Measurements from ENCODE around the gene TPO.
"Not testable (repeated sequence)": the region's sequence is repeated elsewhere in the genome, so short reads cannot be mapped to it uniquely, and the experiment has no call there.

Gene TPO

DNA sequence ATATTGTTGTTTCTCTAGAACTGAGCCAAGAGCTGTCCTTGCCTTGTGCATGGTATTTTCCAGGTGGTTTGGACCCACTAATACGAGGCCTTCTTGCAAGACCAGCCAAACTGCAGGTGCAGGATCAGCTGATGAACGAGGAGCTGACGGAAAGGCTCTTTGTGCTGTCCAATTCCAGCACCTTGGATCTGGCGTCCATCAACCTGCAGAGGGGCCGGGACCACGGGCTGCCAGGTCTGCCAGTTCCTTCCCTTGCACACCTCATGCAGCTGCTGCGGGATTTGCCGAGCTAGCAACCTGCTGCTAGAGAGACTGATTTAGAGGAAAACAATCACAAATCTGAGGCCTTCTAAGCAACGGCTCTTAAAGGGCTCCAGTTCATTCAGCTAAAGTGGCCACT, 74.5 kb downstream of the TPO start:
- DNase-seq: no peak

DNA sequence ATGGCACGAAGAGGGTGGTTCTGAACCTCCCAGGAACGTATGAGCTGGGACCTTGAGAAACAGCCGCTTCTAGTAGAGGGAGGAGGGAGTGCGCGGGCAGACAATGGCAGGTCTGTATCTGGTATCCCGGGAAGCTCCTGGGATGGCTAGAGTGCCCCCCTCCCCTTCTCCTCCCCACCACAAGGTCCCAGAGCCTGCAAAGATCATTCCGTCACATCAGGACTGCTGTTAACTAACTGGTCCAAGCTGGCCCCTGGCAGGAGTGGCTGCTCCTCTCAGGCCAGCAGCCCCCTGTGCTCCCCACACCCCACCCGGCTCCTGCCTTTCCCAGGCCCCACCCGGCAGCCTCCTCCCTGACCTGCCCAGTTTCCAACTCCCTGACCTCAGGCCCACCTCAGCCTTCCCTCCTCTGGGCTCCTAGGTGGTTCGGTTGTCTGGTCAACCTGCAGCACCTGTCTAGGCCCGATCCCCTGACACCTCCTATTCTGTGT, 75.0 kb downstream of the TPO start:
- DNase-seq: no peak

DNA sequence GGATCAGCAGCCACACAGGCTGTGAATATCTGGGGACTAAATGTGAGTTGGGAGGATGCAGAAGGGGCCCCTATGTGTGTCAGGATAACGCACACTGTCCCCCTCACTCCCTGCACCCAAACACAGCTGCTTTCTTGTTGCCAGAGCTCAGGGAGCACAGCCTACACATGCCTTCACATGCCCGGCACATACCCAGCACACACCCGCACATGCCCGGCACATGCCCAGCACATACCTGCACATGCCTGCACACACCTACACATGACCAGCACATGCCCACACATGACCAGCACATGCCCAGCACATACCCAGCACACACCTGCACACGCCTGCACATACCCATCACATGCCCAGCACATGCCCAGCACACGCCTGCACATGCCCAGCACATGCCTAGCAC, 75.6 kb downstream of the TPO start:
- DNase-seq: no peak

DNA sequence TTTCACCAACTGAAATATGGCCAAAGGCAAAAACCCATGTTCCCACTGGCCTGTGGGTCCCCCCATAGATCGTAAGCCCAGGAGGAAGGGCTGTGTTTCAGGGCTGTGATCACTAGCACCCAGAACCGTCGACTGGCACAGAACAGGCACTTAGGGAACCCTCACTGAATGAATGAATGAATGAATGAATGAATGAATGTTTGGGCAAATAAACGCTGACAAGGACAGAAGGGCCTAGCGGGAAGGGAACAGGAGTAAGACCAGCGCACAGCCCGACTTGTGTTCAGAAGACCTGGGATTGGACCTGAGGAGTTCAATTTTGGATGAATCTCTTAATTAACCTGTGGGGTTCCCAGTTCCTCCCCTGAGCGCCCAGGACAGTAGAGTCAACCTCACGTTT, 76.2 kb downstream of the TPO start:
- DNase-seq: no peak

DNA sequence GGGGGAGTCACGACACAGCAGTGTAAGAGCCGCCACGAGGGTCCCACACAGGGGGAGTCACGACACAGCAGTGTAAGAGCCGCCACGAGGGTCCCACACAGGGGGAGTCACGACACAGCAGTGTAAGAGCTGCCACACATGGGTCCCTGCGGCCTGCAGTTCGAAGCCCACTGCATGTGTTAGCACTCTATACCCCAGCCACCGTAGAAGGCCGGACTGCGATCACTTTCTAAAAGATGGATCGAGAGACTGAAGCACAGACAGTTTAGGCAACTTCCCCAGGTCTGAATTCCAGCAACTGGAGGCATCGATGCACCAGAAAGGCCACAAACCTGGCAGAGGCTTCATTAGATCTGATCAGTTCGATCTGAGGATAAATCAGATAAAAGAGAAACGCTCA, 77.1 kb downstream of the TPO start:
- not testable (repeated sequence) for DNase-seq

DNA sequence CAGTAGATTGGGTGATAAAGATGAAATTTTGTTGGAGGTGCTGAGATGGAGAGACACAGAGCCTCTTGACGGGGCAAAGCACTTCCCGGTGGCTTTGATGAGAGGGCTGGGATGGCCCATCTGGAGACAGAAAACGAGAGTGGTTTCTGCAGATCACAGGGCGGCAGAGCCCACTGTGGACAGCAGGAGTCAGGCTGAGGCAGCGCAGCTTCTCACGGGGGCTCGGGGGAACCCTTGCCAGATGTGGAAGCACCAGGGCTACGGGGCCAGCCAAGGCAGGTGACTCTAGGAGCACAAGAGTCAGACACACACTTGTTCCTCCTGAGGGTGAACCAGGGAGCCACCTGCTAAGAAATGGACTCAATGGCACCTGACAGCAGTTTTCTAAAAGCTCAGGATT, 78.5 kb downstream of the TPO start:
- DNase-seq: no peak

DNA sequence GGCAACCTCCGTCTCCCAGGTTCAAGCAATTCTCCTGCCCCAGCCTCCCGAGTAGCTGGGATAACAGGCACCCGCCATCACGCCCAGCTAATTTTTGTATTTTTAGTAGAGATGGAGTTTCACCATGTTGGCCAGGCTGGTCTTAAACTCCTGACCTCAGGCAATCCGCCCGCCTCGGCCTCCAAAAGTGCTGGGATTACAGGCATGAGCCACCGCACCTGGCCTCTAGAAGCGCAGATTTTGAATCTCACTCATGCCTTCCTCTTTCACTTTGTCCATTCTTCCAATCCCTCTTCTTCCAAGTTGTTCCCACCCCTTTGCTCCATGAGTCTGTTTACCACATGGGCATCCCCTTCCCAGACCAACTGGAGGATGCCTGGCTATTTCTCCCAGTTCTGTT, 79.0 kb downstream of the TPO start:
- DNase-seq: not testable (repeated sequence)

DNA sequence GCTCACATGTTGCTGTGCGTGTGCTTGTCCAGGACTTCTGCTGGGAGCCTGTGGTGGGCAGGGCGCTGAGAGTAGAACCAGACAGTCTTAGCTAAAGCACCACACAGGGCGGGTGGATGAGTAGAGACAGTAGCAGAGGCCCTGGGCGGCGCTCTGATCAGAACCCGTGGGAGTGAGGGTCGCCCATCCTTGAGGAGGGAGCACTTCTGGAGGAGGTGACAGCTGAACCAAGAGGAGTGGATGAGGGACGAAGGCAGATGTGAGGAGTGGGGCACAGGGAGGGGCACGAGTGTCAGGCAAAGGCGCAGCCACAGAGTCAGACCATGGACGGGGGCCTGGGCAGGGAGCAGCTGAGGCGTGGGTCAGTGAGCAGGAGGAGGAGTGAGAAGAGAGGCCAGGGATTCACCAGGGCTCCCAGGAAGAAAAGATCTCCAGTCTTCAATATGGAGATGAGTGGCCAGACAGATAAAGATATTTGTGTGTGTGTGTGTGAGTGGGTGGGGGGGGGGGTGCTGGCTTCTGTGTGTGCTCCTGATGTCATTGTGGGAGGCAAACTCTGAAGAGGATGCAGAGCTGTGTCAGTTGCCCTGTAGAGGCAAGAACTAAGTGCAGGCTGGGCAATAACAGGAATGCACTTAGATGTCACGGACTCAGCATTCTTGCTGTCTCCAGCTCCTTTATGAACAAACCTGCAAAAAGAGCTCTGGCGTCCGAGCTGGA, 79.6 kb downstream of the TPO start:
- DNase-seq: no peak

DNA sequence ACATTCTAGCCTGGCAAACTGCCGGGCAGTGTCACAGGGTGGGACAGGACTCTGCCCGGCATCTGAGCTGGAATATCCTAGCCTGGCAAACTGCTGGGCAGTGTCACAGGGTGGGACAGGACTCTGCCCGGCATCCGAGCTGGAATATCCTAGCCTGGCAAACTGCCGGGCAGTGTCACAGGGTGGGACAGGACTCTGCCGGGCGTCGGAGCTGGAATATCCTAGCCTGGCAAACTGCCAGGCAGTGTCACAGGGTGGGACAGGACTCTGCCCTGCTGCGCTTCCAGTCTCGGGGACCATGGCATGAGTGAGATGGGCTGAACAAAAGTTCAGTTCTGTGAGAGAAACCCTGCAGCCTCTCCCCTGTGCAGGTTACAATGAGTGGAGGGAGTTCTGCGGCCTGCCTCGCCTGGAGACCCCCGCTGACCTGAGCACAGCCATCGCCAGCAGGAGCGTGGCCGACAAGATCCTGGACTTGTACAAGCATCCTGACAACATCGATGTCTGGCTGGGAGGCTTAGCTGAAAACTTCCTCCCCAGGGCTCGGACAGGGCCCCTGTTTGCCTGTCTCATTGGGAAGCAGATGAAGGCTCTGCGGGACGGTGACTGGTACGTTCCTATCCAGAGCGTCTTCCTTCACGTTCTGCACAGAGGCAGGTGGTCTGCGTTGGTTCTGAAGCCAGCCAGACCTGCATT, 80.3 kb downstream of the TPO start:
- DNase-seq: no peak

DNA sequence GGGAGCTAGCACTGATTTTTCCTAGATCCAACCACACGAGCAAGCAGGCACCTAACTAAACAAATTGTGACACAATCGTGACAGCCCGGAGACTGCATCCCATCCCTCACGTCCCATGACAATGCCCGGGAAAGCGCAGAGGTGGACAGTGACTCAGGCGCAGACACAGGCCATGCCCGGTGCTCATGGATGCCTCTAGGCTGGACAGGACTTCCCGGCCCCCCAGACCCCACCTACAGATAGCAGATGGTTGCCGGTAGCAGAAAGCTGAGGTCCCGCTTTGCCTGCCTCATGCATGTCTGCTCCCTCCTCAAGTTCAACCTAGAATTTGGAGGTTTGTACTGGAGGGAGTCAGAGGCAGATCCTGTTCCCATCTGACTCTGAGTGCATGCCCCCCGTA, 81.0 kb downstream of the TPO start:
- DNase-seq: no peak

DNA sequence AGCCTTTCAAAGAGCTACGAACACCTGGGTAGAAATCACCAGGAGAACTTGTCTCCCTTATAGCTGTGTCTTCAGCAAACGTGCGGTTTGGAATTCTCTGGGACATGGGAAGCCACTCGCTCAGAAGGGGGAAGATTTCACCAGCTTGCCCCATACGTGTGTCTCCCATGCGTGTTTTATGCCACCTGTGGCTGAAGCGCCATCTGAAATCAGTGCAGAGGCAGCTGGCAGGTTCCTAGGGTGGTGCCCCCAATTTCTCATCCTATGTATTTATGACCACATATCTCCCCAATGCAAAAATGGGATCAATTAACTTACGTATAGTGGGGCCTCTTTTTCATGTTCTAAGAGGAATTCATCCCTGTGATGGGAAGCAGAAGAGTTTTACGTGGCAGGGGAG, 81.6 kb downstream of the TPO start:
- DNase-seq: no peak

DNA sequence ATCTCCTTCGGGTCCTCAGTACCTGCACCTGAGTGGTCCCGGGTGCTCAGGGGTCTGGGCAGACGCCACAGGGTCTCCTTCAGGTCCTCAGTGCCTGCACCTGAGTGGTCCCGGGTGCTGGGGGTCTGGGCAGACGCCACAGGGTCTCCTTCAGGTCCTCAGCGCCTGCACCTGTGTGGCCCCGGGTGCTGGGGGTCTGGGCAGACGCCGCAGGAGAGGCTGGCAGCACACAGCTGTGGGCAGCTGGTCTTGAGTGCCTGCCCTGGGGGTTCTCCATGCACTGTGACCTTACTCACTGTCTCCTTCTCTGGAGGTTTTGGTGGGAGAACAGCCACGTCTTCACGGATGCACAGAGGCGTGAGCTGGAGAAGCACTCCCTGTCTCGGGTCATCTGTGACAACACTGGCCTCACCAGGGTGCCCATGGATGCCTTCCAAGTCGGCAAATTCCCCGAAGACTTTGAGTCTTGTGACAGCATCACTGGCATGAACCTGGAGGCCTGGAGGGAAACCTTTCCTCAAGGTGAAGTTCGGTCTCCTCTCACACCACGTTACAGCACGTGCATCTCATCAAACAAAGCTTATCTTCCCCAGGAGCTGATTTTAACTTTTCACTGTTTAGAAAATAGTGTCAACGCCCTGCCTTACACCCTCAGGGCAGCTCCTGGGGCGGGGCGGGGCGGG, 82.6 kb downstream of the TPO start:
- DNase-seq: no peak

DNA sequence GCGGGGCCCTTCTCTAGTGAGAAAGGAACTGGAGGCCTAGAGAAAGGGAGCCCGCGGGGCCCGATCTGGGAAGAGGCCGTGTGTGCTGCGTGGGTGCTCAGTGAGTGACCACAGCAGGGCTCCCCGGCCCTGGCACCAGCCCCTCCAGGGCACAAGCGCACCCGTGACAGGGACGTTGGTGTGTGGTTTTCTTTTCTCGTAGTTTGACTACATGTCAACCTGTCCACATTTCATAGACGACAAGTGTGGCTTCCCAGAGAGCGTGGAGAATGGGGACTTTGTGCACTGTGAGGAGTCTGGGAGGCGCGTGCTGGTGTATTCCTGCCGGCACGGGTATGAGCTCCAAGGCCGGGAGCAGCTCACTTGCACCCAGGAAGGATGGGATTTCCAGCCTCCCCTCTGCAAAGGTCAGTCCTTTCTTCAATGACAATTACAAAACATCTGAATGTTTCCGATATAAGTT, 83.1 kb downstream of the TPO start:
- no peak for DNase-seq

DNA sequence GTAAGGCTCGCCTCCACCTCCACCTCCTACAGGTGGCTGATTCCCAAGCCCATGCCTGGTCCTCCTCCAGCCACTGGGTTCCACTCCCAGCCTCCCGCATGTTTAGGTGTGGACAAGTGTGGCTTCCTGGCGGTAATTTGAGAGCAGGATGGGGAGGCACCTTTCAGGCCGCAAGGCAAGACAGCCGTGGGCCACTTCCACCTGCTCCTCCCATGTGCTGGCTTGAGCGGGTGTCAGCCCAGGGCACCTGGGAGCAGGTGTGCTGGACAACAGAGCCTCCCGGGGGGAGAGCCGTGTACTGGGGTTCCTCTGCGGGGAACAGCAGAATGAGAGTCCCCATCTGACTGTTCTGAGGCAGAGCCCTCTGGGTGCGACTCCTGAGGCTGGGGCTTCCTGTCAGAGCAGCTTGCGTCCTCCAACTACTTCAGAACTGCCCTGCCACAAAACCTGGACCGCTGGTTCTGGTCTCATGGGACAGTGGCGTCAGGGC, 83.9 kb downstream of the TPO start:
- no peak for DNase-seq

DNA sequence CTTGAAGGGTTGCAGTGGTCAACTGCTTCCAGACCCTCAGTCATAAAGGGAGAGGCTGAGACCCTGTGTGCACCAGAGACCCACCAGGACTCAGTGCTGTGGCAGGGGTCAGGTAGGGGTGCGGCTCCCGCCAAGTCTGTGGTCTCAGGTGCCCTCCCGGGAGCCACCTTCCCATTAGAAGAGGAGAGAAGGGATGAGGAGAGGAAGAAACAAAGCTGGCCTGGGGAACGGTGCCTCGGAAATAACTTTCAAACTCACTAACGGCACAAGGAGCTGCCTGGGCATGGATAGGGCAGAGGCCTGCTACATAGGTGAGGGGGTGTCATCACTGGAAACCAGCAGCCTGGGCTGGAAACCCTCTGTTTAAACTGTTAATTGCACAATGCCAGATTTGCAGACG, 84.9 kb downstream of the TPO start:
- DNase-seq: no peak

DNA sequence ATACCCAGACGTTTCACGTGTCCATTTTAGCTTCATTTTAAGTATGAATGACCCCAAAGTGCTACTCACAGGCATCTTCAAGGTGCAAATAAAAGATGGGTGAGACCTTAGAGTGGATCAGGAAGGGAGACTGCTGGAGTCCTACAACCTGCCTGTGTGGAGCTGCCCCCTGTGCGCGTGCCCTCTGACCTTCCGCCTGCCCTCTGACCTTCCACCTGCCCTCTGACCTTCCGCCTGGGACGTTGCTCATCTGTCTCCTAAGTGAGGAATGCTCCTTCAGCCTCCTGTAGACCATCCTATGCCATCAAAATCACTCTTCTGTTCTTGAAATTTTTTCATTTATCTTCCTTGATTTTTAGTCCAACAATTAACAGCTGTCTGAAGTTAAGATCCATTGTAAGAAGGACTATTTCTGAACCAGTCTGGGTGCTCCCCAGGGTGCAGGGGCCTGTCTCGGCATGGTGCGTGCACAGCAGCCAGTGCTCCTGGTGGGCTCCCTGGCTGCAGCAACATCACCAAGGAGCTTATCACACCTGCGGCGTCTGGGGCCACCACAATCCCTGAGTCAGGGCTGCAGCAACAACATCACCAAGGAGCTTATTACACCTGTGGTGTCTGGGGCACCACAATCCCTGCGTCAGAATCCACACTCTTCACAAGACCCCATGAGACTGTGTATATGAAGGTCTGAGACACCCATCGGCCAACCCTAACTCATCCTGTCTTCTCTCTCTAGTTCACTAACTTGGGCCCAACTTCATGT, 86.0 kb downstream of the TPO start:
- DNase-seq: no peak

DNA sequence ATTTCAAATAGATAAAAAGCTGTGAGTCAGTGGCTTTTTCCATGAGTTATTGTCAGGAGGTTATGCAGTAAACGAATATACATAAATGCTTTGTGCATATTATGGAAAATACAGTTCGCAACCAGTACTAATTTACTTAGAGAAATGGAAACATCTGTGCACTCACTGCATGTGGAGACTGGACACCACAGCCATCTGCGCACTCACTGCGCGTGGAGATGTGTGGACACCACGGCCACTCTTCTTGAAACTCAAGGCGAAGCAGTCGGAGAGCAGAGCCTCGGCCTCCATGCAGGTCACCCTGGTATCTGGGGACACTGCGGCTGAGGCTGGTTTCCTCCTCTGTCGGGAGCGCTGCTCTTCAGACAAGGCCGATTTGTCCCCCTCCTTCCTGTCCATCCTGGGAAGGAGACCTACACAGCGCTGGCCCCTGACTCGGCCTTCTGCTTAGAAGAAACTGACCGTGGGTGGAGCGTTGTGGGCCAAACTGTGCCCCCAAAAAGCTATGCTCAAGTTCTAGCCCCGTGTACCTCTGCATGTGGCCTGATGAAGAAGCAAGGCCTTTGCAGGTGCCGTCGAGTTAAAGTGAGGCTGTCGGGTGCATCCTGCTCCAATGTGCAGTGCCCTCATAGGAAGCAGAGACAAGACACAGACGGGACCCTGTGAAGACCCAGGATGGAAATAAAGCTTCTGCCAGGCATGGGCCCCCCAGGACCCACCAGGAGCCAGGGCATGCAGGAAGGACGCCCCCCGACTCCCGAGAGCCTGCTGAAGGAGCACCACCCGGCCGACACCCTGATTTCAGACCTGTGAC, 88.0 kb downstream of the TPO start:
- no peak for DNase-seq

DNA sequence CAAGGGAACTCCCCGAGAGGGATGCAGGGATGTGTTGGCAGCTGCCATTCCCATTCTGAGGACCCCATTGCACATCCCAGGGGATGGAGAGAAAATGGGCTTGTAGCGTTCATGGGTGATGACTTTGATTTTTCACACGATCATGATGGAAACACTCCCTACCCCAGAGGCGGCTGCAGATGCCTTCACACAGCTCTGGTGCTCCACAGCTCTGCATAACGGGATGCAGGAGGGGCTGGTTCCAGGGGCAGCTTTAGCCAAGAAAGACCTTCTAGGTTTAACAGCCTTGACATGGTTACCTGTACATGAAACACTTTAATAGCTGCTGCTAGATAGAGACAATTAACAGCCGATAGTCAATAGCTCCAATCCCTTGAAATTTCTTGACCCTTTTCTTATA, 88.7 kb downstream of the TPO start:
- no peak for DNase-seq

DNA sequence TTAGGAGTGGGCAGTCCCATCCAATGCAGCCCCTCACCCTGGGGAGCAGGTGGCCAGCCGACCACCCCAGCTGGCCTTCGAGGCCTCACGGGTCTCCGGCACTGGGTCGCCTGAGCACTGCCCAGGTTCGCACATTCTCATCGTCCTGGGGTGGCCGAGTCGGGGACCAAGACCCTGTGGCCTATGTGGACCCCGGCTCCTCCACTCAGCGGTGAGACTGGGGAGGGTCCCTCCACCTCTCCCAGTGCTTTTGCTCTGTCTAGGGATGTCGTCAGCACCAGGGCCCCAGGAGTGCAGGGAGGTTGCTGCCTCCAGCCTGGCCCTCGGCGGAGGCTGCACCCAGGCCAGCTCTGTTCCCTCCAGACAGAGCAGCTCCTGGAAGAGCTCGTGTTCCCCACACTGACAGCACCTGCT, 89.6 kb downstream of the TPO start:
- no peak for DNase-seq

DNA sequence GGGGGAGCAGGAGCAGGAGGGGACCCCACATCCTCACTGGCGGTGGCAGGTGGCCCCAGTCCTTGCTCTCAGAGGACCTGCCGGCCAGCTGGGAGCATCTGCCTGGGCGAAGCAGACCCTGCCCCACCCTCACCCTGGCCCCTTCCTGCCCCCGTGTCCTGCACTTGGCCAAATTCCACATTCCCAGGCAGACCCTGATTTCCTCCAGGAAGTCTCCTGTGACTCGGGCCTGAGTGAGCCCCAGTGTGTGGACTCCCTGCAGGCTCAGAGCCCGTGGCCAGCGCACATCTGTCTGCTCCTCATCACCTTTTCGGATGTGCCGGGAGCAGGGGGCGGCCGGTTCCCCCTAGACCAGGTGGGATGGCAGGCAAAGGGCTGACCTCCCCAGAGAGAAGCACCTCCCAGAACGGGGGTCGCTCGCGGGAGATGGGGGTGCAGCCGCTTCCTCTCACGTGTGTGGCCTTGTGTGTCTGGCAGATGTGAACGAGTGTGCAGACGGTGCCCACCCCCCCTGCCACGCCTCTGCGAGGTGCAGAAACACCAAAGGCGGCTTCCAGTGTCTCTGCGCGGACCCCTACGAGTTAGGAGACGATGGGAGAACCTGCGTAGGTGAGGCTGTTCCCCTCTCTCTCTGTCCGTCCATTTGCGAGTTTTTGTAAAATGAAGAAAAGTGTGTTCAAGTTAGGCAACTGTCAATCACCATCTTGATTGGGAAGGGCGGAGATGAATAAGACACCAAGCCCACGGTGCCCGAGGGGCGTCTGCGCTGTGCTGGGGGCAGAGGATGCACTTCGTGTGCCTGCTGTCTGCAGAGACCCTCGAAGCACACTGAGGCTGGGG, 90.4 kb downstream of the TPO start:
- DNase-seq: no peak

DNA sequence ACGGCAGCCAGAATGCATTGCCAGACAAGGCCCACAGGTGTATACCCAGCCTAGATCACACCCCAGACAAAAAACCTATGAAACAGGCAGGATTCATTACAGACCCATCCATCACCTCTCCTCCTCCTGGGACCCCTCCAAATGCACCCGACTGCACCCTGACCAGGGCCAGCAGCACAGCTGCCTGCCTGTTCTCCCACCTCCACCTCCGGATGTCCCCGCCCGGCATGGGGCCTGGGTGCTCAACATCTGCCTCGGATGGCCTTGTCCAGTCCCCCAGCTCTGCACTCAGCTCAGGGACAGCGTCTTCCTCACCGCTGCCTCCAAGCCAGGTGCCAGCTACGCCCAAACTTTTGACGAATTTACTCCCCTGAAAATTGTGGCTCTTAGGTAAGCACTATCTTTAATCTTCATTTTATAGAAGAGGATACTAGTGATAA, 91.1 kb downstream of the TPO start:
- DNase-seq: no peak
